Endodermal cell (in vitro differentiated cells): ENCODE data around the gene C17orf50. TPM values are rescaled to one million over a fixed set of nuclear protein-coding genes. Genes with fewer than 3 reads are reported as not detected.

Experiments used
- DNase-seq: peaks from one replicate; pipeline ENCODE4 v3.0.0-alpha.2; 2017
- H3K27ac ChIP-seq: 2 replicates; pipeline ENCODE4 v1.5.1; 2013; ENCODE audit warnings: mild to moderate bottlenecking, low read depth, low read length, moderate library complexity
- H3K27me3 ChIP-seq: 2 replicates; pipeline ENCODE4 v1.6.1; 2013; ENCODE audit warnings: mild to moderate bottlenecking, low read length, moderate library complexity; ENCODE audit not compliant: insufficient read depth, control insufficient read depth, poor library complexity, severe bottlenecking
- H3K36me3 ChIP-seq: 2 replicates; pipeline ENCODE4 v1.7.0; 2013; ENCODE audit warnings: mild to moderate bottlenecking, low read length, moderate library complexity; ENCODE audit not compliant: control insufficient read depth, insufficient read depth
- H3K4me1 ChIP-seq: one replicate; pipeline ENCODE4 v1.7.0; 2013; ENCODE audit warnings: low read length; ENCODE audit not compliant: control insufficient read depth, insufficient read depth
- H3K4me3 ChIP-seq: 2 replicates; pipeline ENCODE4 v1.5.1; 2013; ENCODE audit warnings: mild to moderate bottlenecking, low read length, moderate library complexity
- H3K9ac ChIP-seq: 2 replicates; pipeline ENCODE4 v1.6.1; 2013; ENCODE audit warnings: mild to moderate bottlenecking, low read length, moderate library complexity; ENCODE audit not compliant: poor library complexity, severe bottlenecking; ENCODE audit errors: extremely low read depth
- H3K9me3 ChIP-seq: 2 replicates; pipeline ENCODE4 v1.6.1; 2013; ENCODE audit warnings: mild to moderate bottlenecking, low read length, moderate library complexity; ENCODE audit not compliant: control insufficient read depth
- H3K27ac Mint-ChIP-seq: 2 replicates; pipeline ENCODE4 v1.8.0; 2020; ENCODE audit warnings: mixed read lengths
- H3K27me3 Mint-ChIP-seq: 2 replicates; pipeline ENCODE4 v1.8.0; 2021; ENCODE audit warnings: mild to moderate bottlenecking, mixed read lengths; ENCODE audit not compliant: insufficient read depth
- H3K36me3 Mint-ChIP-seq: 2 replicates; pipeline ENCODE4 v1.8.0; 2020; ENCODE audit warnings: low read depth, mixed read lengths
- H3K4me1 Mint-ChIP-seq: 2 replicates; pipeline ENCODE4 v1.8.0; 2020; ENCODE audit warnings: mixed read lengths
- H3K4me3 Mint-ChIP-seq: 2 replicates; pipeline ENCODE4 v1.8.0; 2020; ENCODE audit warnings: mild to moderate bottlenecking, moderate library complexity, mixed read lengths
- H3K9me3 Mint-ChIP-seq: 2 replicates; pipeline ENCODE4 v1.8.0; 2020; ENCODE audit warnings: mild to moderate bottlenecking, mixed read lengths
- CTCF ChIP-seq: fragments of 200-600 bp; sonication (generic); conservative IDR thresholded peaks from 2 replicates; pipeline ENCODE4 v1.5.0; 2021; ENCODE audit warnings: antibody characterized with exemption, mild to moderate bottlenecking
- WGBS, 2 experiments: methylation state at CpG; one replicate each; pipeline versions ENCODE4 v1.1.5 to v1.1.7; 2013; ENCODE audit warnings: missing lambda C conversion rate in 2 of 2, mixed read lengths in 1 of 2; ENCODE audit not compliant: insufficient coverage in 1 of 2, insufficient read length in 1 of 2; 5-methylcytosine and 5-hydroxymethylcytosine counted together
- total RNA-seq, 2 donors: library from RNA; stranded (reverse); fragmentation: NEBNext Ultra II Directional in 1 of 2; extraction: Animal tissue kit (Norgen Biotek cat#: 25700) in 1 of 2; gene quantifications; 2 replicates in 1 of 2; 3 replicates in 1 of 2; pipeline ENCODE4 v1.2.1, GENCODE V29; 2021

The C17orf50 gene
- total RNA-seq, 2 donors from 2014 or later: not detected

DNA sequence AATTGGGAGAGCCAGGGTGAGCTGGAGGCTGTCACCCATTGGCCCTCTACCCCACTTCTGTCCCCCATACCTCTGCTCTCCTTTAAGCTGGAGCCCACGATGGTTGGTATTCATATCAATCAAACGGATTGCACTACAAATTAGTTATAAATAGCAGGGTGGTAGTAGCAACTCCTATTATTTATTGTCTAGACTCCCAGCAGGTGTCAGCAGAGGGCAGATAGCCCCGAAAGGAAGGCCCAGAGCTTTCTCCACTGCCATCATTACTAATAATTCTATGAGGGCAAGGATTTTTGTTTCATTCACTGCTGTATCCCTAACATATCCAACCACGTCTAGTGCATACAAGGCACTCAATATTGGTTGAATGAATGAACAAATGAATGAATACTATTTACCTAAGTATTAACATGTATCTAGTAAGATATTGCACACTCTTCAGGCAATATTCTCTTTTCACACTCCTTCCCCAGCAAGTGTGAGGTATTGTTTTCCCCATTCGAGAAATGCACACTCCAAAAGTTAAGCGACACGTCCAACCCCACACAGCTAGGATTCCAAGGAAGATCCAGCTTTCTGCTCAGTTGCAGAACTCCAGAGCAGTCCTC, 6.3 kb downstream of the C17orf50 start:
- H3K27ac ChIP-seq: no peak overlapping the region
- no peaks in the 10 kb centered on the region for H3K9me3 Mint-ChIP-seq
- no peak overlapping the region for H3K27ac Mint-ChIP-seq
- peak; percentile 57 for DNase-seq
- H3K27me3 ChIP-seq: no peaks in the 10 kb centered on the region
- no peak overlapping the region for H3K4me3 Mint-ChIP-seq
- peaks cover 6% of the 10 kb centered on the region for H3K4me1 Mint-ChIP-seq
- H3K9me3 ChIP-seq: no peaks in the 10 kb centered on the region
- H3K9ac ChIP-seq: no peak overlapping the region
- H3K27me3 Mint-ChIP-seq: peaks cover 35% of the 10 kb centered on the region
- H3K36me3 ChIP-seq: no peaks in the 10 kb centered on the region
- peak; percentile 69 for TF ChIP-seq CTCF
- no peak overlapping the region for H3K4me3 ChIP-seq
- H3K36me3 Mint-ChIP-seq: no peaks in the 10 kb centered on the region
- no peaks in the 10 kb centered on the region for H3K4me1 ChIP-seq
- WGBS, 2 experiments: 76 to 83% methylated on average over 3 to 6 of the region's 7 CpGs

- WGBS, 2 experiments: 100% methylated on average over 1 of the region's 2 CpGs
- no peak overlapping the region for H3K4me3 Mint-ChIP-seq
- no peak for TF ChIP-seq CTCF
- DNase-seq: no peak
- H3K27ac Mint-ChIP-seq: no peak overlapping the region
- H3K4me1 Mint-ChIP-seq: peaks cover 9% of the 10 kb centered on the region
- H3K36me3 Mint-ChIP-seq: no peaks in the 10 kb centered on the region
- Histone ChIP-seq H3K27ac (no peak overlapping the region), H3K27me3 (no peaks in the 10 kb centered on the region), H3K9me3 (no peaks in the 10 kb centered on the region), H3K4me1 (no peaks in the 10 kb centered on the region), H3K36me3 (no peaks in the 10 kb centered on the region), H3K4me3 (no peak overlapping the region), H3K9ac (no peak overlapping the region)
- H3K27me3 Mint-ChIP-seq: peaks cover 33% of the 10 kb centered on the region
- no peaks in the 10 kb centered on the region for H3K9me3 Mint-ChIP-seq
These were observed 8.1 kb downstream of the C17orf50 start for GRCh38 chr17:35768797-35769196.

DNA sequence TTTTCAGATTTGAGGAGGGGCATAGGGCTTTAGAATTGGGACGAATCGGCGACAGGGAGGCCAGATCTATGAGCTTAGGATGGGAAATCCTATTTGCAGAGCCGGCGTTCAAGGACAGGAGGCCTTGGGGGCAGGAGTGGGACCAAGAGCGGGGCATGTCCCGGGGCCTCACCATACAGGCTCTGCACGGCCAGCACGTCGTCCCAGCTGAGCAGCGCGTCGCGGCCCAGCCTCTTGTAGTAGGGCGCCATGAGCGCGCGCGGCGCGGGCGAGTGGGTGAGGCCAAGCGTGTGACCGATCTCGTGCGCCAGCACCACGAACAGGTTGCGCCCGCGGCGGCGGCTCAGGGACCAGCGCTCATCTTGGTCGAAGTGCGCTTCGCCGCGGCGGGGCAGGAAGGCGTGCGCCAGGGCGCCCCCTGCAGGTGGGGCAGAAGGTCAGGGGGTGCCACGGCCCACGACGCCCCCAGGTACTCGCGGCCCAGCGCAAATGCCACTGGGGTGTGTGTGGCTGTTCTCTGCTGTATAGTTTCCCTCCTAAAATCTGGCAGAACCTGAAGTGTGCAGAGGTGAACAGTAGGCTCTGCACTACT, 9.3 kb downstream of the C17orf50 start:
- H3K9me3 Mint-ChIP-seq: no peaks in the 10 kb centered on the region
- no peak overlapping the region for H3K27ac ChIP-seq
- no peaks in the 10 kb centered on the region for H3K27me3 ChIP-seq
- TF ChIP-seq CTCF: peak; percentile 63
- no peak for DNase-seq
- H3K36me3 Mint-ChIP-seq: no peaks in the 10 kb centered on the region
- 94 to 95% methylated on average over 22 to 48 of the region's 48 CpGs for WGBS, 2 experiments
- no peak overlapping the region for H3K4me3 ChIP-seq
- peaks cover 28% of the 10 kb centered on the region for H3K27me3 Mint-ChIP-seq
- no peak overlapping the region for H3K27ac Mint-ChIP-seq
- no peaks in the 10 kb centered on the region for H3K4me1 ChIP-seq
- no peak overlapping the region for H3K4me3 Mint-ChIP-seq
- H3K4me1 Mint-ChIP-seq: peaks cover 12% of the 10 kb centered on the region
- no peaks in the 10 kb centered on the region for H3K36me3 ChIP-seq
- no peaks in the 10 kb centered on the region for H3K9me3 ChIP-seq
- H3K9ac ChIP-seq: no peak overlapping the region
